ENCODE results near the gene C2orf78.

C2orf78 gene

DNA sequence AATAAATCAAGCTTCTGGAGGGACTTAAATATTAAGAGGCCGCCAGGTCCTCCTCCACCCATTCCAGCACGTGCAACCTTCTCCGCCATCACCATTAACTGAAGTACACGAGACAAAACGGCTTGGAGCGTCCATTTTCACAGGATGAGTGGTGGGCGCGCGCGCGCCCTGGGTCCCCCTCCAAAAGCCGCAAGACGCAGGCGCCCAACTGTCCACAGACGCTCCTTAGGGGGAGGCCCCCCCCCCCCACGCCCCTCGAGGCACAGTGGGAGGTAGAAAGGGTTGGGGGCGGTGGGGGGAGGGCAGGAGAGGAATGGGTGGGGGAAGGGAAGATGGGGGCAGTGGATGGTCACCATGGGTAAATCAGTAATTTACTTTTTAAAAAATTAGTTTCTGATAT lies 34.3 kb downstream of the C2orf78 start:
- Histone ChIP-seq H3K79me2 (ENCODE audit: low read length) (no peaks in the 10 kb centered on the region), H3K9me3 (ENCODE audit: insufficient read depth, low read length) (no peaks in the 10 kb centered on the region), H2AFZ (ENCODE audit: low read depth, low read length) (no peak overlapping the region), H3K9ac (ENCODE audit: low read length) (no peak overlapping the region), H3K4me3 (ENCODE audit: low read length) (no peak overlapping the region), H3K27me3 (ENCODE audit: low read depth, low read length) (no peaks in the 10 kb centered on the region), H3K36me3 (replicated peaks; ENCODE audit: low read depth, low read length) (no peaks in the 10 kb centered on the region), H3K27ac (ENCODE audit: low read length) (no peak overlapping the region), H3K4me1 (ENCODE audit: low read length) (peaks cover 36% of the 10 kb centered on the region), H4K20me1 (ENCODE audit: insufficient read depth, low read length) (no peaks in the 10 kb centered on the region), H3K4me2 (ENCODE audit: low read length) (no peak overlapping the region)
- TF ChIP-seq, protein P1, sequence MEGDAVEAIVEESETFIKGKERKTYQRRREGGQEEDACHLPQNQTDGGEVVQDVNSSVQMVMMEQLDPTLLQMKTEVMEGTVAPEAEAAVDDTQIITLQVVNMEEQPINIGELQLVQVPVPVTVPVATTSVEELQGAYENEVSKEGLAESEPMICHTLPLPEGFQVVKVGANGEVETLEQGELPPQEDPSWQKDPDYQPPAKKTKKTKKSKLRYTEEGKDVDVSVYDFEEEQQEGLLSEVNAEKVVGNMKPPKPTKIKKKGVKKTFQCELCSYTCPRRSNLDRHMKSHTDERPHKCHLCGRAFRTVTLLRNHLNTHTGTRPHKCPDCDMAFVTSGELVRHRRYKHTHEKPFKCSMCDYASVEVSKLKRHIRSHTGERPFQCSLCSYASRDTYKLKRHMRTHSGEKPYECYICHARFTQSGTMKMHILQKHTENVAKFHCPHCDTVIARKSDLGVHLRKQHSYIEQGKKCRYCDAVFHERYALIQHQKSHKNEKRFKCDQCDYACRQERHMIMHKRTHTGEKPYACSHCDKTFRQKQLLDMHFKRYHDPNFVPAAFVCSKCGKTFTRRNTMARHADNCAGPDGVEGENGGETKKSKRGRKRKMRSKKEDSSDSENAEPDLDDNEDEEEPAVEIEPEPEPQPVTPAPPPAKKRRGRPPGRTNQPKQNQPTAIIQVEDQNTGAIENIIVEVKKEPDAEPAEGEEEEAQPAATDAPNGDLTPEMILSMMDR (IDR thresholded peaks at IDR 0.05; ENCODE audit: low read depth, low read length), result no peak
- TF ChIP-seq EZH2phosphoT487 (IDR thresholded peaks at IDR 0.05; ENCODE audit: low read depth), result no peak

DNA sequence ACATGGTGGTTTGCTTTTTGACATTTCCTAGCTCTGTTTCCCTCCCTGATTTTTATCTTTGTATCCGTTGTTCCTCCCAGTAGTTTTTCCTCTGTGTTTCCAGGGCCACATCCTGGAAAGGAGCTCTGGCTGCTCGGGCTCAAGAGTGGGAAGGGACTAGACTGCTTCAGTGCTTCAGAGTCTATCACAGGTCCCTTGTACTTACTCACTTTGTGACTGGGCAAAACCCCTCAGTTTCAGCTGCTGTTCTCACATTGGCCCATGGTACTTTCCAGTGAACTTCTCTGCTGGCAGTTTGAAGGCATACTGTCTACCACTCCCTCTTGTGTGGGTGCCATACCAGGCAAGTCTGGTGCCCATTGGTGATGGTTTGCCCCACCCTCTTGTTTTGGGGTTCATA lies 37.2 kb downstream of the C2orf78 start:
- Histone ChIP-seq H3K27me3 (ENCODE audit: low read depth, low read length) (no peaks in the 10 kb centered on the region), H3K4me2 (ENCODE audit: low read length) (peak overlapping the region; percentile 75), H3K27ac (ENCODE audit: low read length) (peak overlapping the region; percentile 98), H2AFZ (ENCODE audit: low read depth, low read length) (peak overlapping the region; percentile 56; the same call in 1 of the 2 replicates), H3K36me3 (replicated peaks; ENCODE audit: low read depth, low read length) (no peaks in the 10 kb centered on the region), H3K4me3 (ENCODE audit: low read length) (peak overlapping the region; percentile 56), H3K9me3 (ENCODE audit: insufficient read depth, low read length) (no peaks in the 10 kb centered on the region), H3K79me2 (ENCODE audit: low read length) (no peaks in the 10 kb centered on the region), H3K9ac (ENCODE audit: low read length) (peak overlapping the region; percentile 74), H3K4me1 (ENCODE audit: low read length) (peaks cover 46% of the 10 kb centered on the region), H4K20me1 (ENCODE audit: insufficient read depth, low read length) (no peaks in the 10 kb centered on the region)
- TF ChIP-seq EZH2phosphoT487 (IDR thresholded peaks at IDR 0.05; ENCODE audit: low read depth), result no peak
- TF ChIP-seq, protein P1 (IDR thresholded peaks at IDR 0.05; ENCODE audit: low read depth, low read length), result no peak

DNA sequence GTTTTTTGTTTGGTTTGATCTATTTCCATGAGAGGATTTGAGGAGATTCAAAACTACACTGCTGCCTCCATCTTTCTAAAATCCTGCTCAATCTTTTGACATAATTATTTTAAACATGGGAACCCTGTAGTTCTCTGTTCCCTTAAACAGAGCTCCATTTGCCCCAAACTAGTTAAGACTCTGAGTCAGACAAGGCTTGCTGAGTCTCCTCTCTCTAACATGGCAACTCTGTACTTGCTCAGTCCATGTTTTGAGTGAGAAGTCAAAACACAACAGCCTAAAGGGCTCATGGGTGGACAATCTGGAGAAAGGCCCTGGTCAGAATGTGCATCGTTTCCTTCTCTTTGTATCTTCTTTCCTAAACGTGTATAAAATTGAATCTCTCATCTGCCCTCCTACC lies 37.7 kb downstream of the C2orf78 start:
- Histone ChIP-seq H3K9ac (ENCODE audit: low read length) (peak overlapping the region; percentile 74), H3K9me3 (ENCODE audit: insufficient read depth, low read length) (no peaks in the 10 kb centered on the region), H2AFZ (ENCODE audit: low read depth, low read length) (no peak overlapping the region), H3K27me3 (ENCODE audit: low read depth, low read length) (no peaks in the 10 kb centered on the region), H3K27ac (ENCODE audit: low read length) (peak overlapping the region; percentile 98), H4K20me1 (ENCODE audit: insufficient read depth, low read length) (no peaks in the 10 kb centered on the region), H3K4me3 (ENCODE audit: low read length) (peak overlapping the region; percentile 56), H3K36me3 (replicated peaks; ENCODE audit: low read depth, low read length) (no peaks in the 10 kb centered on the region), H3K4me2 (ENCODE audit: low read length) (peak overlapping the region; percentile 75), H3K79me2 (ENCODE audit: low read length) (no peaks in the 10 kb centered on the region), H3K4me1 (ENCODE audit: low read length) (peaks cover 46% of the 10 kb centered on the region)
- TF ChIP-seq EZH2phosphoT487 (IDR thresholded peaks at IDR 0.05; ENCODE audit: low read depth), result no peak
- TF ChIP-seq, protein P1 (IDR thresholded peaks at IDR 0.05; ENCODE audit: low read depth, low read length), result no peak

DNA sequence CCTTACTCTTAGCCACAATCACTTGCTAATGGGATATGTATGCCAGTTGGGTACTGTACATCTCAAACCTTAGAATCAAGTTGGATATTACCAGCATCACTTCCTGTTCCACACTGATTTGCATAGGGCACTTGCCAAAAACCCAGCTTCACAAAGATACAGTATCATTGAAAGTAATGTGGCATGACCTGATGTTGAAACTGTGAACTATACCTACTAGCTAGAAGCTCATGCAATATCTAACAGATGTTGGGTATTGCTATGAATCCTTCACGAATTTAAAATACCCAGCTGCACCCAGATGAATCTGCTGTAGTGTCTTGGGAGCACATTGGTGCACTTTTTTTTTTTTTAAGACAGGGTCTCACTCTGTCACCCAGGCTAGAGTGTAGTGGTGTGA lies 38.3 kb downstream of the C2orf78 start:
- H3K9ac ChIP-seq (ENCODE audit: low read length), result peak overlapping the region; percentile 82
- H3K27ac ChIP-seq (ENCODE audit: low read length), result peak overlapping the region; percentile 98
- H3K36me3 ChIP-seq (replicated peaks; ENCODE audit: low read depth, low read length), result no peaks in the 10 kb centered on the region
- no peaks in the 10 kb centered on the region for H3K79me2 ChIP-seq (ENCODE audit: low read length)
- no peaks in the 10 kb centered on the region for H3K9me3 ChIP-seq (ENCODE audit: insufficient read depth, low read length)
- H2AFZ ChIP-seq (ENCODE audit: low read depth, low read length), result no peak overlapping the region
- peak overlapping the region; percentile 56 for H3K4me3 ChIP-seq (ENCODE audit: low read length)
- H3K4me1 ChIP-seq (ENCODE audit: low read length), result peaks cover 51% of the 10 kb centered on the region
- no peaks in the 10 kb centered on the region for H4K20me1 ChIP-seq (ENCODE audit: insufficient read depth, low read length)
- H3K4me2 ChIP-seq (ENCODE audit: low read length), result peak overlapping the region; percentile 75
- H3K27me3 ChIP-seq (ENCODE audit: low read depth, low read length), result no peaks in the 10 kb centered on the region
- TF ChIP-seq, protein P1 (IDR thresholded peaks at IDR 0.05; ENCODE audit: low read depth, low read length), result no peak
- TF ChIP-seq EZH2phosphoT487 (IDR thresholded peaks at IDR 0.05; ENCODE audit: low read depth), result no peak

Measured in OCI-LY3 (cell line).